GM19238 (cell line): ENCODE measurements around the gene MARS2.
"Not testable (repeated sequence)": the region's sequence is repeated elsewhere in the genome, so short reads cannot be mapped to it uniquely, and the experiment has no call there.

Source experiments
- DNase-seq: peaks from one replicate; pipeline ENCODE4 v3.0.0; 2011; ENCODE audit warnings: low spot score; ENCODE audit not compliant: insufficient read length

Gene MARS2

DNA sequence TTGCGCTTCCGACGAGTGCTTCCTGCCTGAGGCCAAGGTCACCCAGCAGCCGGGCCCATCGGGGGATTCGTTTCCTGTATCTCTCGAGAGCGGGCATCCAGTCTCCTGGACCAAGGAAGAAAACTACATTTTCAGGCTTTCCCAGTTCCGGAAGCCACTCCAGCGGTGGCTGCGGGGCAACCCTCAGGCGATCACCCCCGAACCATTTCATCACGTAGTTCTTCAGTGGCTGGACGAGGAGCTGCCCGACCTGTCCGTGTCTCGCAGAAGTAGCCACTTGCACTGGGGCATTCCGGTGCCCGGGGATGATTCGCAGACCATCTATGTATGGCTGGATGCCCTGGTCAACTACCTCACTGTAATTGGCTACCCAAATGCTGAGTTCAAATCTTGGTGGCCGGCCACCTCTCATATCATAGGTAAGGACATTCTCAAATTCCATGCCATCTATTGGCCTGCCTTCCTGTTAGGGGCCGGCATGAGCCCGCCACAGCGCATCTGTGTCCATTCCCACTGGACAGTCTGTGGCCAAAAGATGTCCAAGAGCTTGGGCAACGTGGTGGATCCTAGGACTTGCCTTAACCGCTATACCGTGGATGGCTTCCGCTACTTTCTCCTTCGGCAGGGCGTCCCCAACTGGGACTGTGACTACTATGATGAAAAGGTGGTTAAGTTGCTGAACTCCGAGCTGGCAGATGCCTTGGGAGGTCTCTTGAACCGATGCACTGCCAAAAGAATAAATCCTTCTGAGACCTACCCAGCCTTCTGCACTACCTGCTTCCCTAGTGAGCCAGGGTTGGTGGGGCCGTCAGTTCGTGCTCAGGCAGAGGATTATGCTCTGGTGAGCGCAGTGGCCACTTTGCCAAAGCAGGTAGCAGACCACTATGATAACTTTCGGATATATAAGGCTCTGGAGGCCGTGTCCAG lies 1.0 kb downstream of the MARS2 start:
- no peak for DNase-seq

DNA sequence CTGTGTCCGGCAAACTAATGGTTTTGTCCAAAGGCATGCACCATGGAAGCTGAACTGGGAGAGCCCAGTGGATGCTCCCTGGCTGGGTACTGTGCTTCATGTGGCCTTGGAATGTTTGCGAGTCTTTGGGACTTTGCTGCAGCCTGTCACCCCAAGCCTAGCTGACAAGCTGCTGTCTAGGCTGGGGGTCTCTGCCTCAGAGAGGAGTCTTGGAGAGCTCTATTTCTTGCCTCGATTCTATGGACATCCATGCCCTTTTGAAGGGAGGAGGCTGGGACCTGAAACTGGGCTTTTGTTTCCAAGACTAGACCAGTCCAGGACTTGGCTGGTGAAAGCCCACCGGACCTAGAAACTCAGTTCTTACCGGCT lies 1.7 kb downstream of the MARS2 start:
- DNase-seq: no peak

DNA sequence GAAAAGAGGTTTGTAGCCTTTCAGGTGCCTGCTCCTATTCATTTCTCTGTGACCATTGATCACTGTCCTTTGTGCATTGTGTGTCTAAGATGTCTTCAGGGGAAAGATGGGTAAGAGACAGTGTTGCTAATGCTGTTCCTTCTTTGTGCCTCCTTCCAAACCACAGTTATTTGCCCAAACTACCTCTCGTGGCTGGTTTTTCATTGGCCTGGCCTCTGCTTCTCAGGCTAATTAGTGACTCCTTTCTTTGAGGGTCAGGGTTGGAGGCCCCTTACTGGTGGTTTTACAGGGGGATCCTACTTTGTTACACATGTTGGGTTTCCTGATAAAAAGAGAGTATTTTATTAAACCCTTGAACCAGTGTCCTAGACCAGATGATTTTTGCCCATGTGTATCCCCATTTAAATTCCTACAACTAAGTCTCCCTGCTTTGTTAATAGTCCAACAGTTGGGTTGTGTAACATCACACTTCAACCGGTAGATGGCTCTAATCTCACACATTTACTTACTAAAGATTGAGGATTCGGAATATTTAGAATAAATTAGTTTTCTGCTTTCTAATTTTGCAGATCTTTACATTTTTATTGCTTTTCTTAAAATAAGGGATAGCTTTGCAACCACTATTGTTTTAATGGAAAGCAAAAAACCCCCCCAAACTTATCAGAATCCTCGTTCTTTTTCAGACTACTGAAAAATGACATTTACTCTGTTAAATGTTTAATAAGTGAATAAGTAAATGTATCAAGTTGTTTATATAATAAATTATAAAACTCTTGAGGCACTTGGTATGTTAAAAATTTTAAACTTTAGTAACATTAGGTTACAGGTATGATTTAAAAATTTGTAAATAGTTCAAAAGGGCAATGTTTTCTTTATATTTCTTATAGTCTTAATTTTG lies 2.4 kb downstream of the MARS2 start:
- DNase-seq: no peak

DNA sequence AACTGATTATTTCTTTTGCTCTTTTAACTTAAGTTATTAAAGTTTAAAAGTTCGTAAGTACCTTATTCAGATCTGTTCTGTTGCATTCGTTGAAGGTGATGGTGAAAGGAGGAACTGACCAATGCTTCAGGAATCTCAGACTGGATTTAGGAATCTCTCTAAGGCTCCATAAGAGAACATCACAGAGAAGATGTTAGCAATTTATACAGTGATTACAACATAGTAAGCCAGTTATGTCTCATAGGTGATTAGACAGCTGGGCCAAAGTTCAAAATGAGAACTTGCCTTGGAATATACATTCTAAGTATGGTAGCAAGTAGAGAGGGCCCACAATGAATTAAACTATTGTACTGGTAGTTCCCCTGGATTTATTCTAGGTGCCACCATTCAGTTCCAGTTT lies 3.2 kb downstream of the MARS2 start:
- DNase-seq: no peak

DNA sequence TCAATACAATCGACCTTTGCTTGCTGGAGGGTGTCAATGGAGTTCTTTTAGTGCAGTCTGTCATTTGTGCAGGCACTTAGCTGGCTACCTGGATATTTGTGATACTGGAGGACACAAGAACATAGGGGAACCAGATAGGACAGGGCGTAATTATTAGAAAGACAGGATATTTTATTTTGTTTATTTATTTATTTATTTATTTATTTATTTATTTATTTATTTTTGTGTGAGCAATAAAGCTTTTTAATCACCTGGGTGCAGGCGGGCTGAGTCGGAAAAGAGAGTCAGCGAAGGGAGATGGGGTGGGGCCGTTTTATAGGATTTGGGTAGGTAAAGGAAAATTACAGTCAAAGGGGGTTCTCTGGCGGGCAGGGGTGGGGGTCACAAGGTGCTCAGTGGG lies 4.0 kb downstream of the MARS2 start:
- DNase-seq: not testable (repeated sequence)

DNA sequence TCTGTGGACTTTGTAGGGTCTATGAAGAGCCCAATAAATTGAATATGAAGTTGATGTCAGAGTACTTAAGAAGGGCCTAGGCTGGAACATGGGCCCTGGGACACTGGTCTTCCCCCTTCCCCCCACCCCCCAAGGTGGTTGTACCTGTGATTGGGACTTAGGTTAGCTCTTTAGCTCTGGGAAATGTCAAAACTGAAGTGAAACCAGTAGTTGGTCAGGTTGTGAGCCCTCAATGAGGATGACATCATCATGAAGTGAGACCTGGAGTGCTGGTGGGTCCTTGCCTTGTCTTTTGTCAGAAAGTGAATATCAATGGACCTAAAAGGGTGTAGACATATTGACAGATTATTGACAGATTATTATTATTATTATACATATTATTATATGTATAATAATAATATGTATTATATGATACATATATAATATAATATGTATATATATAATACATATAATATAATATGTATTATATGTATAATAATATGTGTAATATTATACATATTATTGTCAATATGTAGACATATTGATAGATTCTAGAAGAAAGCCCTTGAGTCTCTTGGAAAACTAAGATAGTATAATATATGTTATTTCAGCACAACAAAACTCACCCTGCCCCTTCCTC lies 5.4 kb downstream of the MARS2 start:
- DNase-seq: peak; percentile 33

DNA sequence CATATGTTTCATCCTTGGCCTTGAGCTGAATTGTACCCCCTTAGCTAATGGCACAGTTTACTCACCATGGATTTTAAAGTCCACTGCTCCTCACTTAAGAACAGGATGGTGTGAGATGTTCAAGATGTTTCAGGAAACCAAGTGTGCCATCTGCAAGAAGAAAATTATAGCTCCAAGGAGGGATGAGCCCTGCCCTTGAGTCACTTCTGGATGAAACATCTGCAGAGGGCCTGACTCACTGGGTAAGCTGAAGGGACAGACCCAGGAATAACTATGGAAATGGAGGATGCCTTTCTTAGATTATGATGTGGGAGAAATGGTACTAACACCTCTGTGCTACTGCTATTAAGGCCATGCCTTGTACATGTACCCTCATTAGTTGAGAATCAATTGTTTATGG lies 6.4 kb downstream of the MARS2 start:
- no peak for DNase-seq

DNA sequence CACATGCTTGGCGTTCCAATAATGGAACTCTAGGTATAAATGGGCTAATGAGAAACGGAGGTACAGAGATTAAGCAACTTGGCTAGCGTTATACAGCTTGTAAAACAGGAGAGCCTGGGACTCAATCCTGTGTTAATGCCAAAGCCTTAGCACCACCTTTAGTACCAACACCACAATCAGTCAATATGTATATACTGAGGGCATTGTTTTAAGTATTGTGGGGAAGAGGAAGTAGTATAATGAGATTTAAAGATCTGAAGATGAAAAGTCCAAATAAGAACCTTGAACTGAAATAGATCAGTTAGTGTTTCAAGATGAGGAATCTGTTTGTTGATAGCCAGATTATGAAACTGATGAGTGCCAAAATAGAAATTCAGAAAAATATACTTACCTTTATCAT lies 8.1 kb downstream of the MARS2 start:
- DNase-seq: no peak

DNA sequence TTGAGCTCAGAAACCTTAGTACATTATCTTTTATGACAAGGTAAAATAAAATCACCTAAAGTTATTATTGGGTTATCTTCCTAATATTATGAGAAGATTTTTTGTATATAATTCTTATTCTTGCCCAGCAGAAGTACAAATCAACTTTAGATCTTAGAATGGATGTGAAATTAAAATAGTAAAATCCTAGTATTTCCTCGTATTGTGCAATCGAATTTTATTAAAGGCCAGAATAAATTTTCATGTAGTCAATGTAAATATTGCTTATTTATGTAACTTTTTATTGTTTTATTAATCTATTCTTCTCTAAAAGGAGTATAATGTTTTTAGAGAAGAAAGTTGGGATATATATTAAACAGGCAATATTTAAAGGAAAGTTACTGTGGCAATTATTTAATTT lies 12.7 kb downstream of the MARS2 start:
- DNase-seq: no peak

DNA sequence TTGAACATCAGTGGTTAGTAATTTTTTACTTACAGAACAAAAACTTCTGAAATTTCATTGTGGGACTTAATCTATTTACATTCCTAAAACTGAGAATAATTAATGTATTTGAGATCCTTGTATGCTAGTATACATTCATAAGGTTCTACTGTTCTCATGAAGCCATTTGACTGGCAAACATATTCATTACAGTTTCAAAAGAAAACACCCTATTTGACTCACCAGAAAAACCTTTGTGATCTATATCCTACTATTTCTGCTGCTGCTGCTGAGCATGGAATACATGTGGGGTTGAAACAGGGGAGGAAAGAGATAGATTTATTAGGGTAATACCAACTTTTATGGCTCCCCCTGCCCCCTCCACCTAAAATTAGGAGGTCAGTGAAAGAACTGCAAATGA lies 21.8 kb downstream of the MARS2 start:
- DNase-seq: no peak

DNA sequence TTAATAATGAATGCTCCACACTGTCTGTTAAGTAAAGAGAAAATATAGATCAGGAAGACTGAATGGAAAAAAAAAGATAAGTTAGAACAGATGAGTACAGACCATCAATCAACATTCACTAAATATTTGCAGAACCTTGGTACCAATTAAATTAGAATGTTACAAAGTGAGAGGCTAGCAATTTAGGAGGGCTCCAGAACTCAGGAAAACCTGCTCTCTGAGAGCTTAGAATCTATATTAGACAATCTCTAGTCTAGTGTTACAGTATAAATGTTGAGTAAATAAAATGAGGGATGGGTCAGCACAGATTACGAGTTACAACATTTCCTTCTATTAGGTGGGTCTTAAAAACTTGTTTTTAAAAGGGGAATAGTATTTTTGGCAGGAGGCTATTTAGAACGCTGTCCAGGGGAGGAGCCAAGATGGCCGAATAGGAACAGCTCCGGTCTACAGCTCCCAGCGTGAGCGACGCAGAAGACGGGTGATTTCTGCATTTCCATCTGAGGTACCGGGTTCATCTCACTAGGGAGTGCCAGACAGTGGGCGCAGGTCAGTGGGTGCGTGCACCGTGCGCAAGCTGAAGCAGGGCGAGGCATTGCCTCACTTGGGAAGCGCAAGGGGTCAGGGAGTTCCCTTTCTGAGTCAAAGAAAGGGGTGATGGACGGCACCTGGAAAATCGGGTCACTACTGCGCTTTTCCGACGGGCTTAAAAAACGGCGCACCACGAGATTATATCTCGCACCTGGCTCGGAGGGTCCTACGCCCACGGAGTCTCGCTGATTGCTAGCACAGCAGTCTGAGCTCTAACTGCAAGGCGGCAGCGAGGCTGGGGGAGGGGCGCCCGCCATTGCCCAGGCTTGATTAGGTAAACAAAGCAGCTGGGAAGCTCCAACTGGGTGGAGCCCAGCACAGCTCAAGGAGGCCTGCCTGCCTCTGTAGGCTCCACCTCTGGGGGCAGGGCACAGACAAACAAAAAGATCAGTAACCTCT lies 23.7 kb downstream of the MARS2 start:
- not testable (repeated sequence) for DNase-seq

DNA sequence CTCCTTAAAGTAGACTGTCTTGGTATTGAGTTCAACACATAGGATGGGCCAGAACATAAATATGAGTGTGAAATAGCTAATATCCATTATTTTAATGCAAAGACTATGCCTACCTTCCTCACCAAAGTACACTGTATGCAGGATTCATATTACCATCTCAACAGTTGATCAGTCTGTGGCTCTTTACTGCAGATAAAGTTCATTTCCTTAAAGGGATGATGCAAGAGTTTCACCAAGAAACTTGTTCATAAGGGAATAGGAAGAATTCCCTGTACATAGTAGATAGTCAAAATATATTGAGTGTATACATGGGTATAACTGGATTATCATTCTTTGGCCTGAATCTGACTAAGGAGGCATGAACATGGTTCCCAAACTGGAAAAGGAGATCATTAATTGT lies 35.0 kb downstream of the MARS2 start:
- DNase-seq: no peak
